HG03097 (cell line): ENCODE data around the gene TNFRSF1B.

Source experiments
- ATAC-seq: cut with Tn5 transposase; IDR thresholded peaks from one replicate; pipeline ENCODE4 v1.9.1; 2021; ENCODE audit not compliant: unreplicated experiment, low FRiP score

The TNFRSF1B gene

GRCh38 chr1:12255913-12256312, 89.1 kb downstream of the TNFRSF1B start:
- ATAC-seq = no peak

DNA sequence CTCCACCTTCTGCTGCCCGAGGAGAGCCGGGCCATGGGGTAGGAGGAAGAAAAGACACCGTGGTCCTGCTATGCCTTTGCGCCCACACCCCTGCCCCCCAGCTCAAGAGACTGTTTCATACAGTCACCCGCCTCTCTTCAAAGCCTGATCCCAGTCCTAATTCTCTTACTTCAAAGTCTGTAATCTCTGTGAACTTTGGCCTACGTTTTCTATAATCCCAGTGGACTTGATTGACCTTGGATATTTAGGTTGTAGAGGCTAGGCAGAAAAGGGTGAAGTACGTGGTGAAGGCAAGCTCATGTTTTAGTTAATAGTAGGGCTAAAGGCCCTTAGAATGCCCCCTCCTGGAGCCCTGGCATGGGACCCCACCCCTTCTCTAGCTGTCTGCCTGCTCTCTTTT, 91.5 kb downstream of the TNFRSF1B start:
- no peak for ATAC-seq
